HEK293 (cell line): ENCODE measurements around the gene TRIM8.

Experiments
- CTCF ChIA-PET: fragments of 350-600 bp; formaldehyde crosslinking; extraction: SDS; loops from one replicate; lab custom pipeline; 2021; ENCODE audit warnings: antibody characterized with exemption; lab: Yijun Ruan, JAX
- POLR2A ChIA-PET: fragments of 300-600 bp; formaldehyde crosslinking; extraction: SDS; loops from one replicate; lab custom pipeline; 2020; ENCODE audit warnings: antibody characterized with exemption, inconsistent platforms; lab: Yijun Ruan, JAX
- H3K27ac ChIP-seq: fragments of 200-500 bp; sonication (Bioruptor generic); 2 replicates; pipeline ENCODE4 v1.5.1; 2014; ENCODE audit warnings: low read depth, low read length, control low read depth, inconsistent platforms; ENCODE audit errors: extremely low read depth
- H3K36me3 ChIP-seq, 2 experiments: fragments of 200-500 bp in 1 of 2; sonication (Bioruptor generic) in 1 of 2; 1 replicate in 1 of 2; 2 replicates in 1 of 2; pipeline ENCODE4 v1.5.1; 2014 to 2017; ENCODE audit warnings: inconsistent platforms in 2 of 2, low read length in 2 of 2; ENCODE audit not compliant: control insufficient read depth in 2 of 2, insufficient read depth in 1 of 2
- H3K4me1 ChIP-seq: fragments of 200-500 bp; sonication (Bioruptor generic); 2 replicates; pipeline ENCODE4 v1.5.1; 2014; ENCODE audit warnings: mild to moderate bottlenecking, low read length, inconsistent platforms; ENCODE audit not compliant: control insufficient read depth, insufficient read depth
- H3K4me3 ChIP-seq: 2 replicates; pipeline ENCODE4 v1.5.1; 2011; ENCODE audit warnings: low read depth, mild to moderate bottlenecking, control low read depth, low read length, moderate library complexity
- H3K9me3 ChIP-seq: fragments of 200-500 bp; sonication (Bioruptor generic); 2 replicates; pipeline ENCODE4 v1.5.1; 2014; ENCODE audit warnings: low read depth, low read length, inconsistent platforms; ENCODE audit not compliant: control insufficient read depth, insufficient read depth
- GLIS1 ChIP-seq: fragments of 450-650 bp; formaldehyde crosslinking; IDR thresholded peaks from 2 replicates; pipeline ENCODE4 v1.5.1; 2016; ENCODE audit warnings: missing biosample characterization, missing genetic modification characterization
- KLF1 ChIP-seq: fragments of 450-650 bp; formaldehyde crosslinking; IDR thresholded peaks from 2 replicates; pipeline ENCODE4 v1.5.1; 2016; ENCODE audit warnings: missing biosample characterization, missing genetic modification characterization
- MZF1 ChIP-seq: fragments of 450-650 bp; formaldehyde crosslinking; IDR thresholded peaks from 2 replicates; pipeline ENCODE4 v1.5.1; 2017; ENCODE audit warnings: missing biosample characterization, missing genetic modification characterization, borderline replicate concordance
- RBAK ChIP-seq: fragments of 450-650 bp; formaldehyde crosslinking; IDR thresholded peaks from 2 replicates; pipeline ENCODE4 v1.5.1; 2016; ENCODE audit warnings: missing biosample characterization, missing genetic modification characterization
- SCRT1 ChIP-seq: fragments of 450-650 bp; formaldehyde crosslinking; IDR thresholded peaks from 2 replicates; pipeline ENCODE4 v1.5.1; 2016; ENCODE audit warnings: missing biosample characterization, missing genetic modification characterization, borderline replicate concordance
- TCF7L2 ChIP-seq: IDR thresholded peaks from 2 replicates; pipeline ENCODE4 v1.6.1; 2011; ENCODE audit warnings: low read depth, mild to moderate bottlenecking, inconsistent platforms, low read length, moderate library complexity, borderline replicate concordance
- ZBTB8A ChIP-seq: fragments of 450-650 bp; formaldehyde crosslinking; IDR thresholded peaks from 2 replicates; pipeline ENCODE4 v1.5.1; 2016; ENCODE audit warnings: missing biosample characterization, missing genetic modification characterization
- ZFHX2 ChIP-seq: fragments of 450-650 bp; formaldehyde crosslinking; conservative IDR thresholded peaks from 2 replicates; pipeline ENCODE4 v1.5.1; 2016; ENCODE audit warnings: missing biosample characterization, missing genetic modification characterization
- ZIC2 ChIP-seq: fragments of 450-650 bp; formaldehyde crosslinking; IDR thresholded peaks from 2 replicates; pipeline ENCODE4 v1.5.1; 2016; ENCODE audit warnings: missing biosample characterization, missing genetic modification characterization
- ZNF350 ChIP-seq: fragments of 450-650 bp; formaldehyde crosslinking; IDR thresholded peaks from 2 replicates; pipeline ENCODE4 v1.5.0; 2017; ENCODE audit warnings: missing biosample characterization, mild to moderate bottlenecking, missing genetic modification characterization
- ZNF558 ChIP-seq: fragments of 450-650 bp; formaldehyde crosslinking; IDR thresholded peaks from 2 replicates; pipeline ENCODE4 v1.5.1; 2016; ENCODE audit warnings: missing biosample characterization, missing genetic modification characterization
- ZNF76 ChIP-seq: fragments of 450-650 bp; formaldehyde crosslinking; IDR thresholded peaks from 2 replicates; pipeline ENCODE4; 2016; ENCODE audit warnings: low read depth, missing biosample characterization, missing genetic modification characterization, borderline replicate concordance
- ZNF777 ChIP-seq: fragments of 450-650 bp; formaldehyde crosslinking; IDR thresholded peaks from 2 replicates; pipeline ENCODE4 v1.5.1; 2017; ENCODE audit warnings: missing biosample characterization, missing genetic modification characterization, borderline replicate concordance
- ZNF791 ChIP-seq: fragments of 450-650 bp; formaldehyde crosslinking; IDR thresholded peaks from 2 replicates; pipeline ENCODE4 v1.5.1; 2016; ENCODE audit warnings: missing biosample characterization, missing genetic modification characterization
- ZSCAN30 ChIP-seq: fragments of 450-650 bp; IDR thresholded peaks from 2 replicates; pipeline ENCODE4 v1.5.1; 2018; ENCODE audit warnings: missing biosample characterization, mild to moderate bottlenecking, missing genetic modification characterization, moderate library complexity
- TF ChIP-seq, protein P1 (sequence below): fragments of 450-650 bp; formaldehyde crosslinking; IDR thresholded peaks from 2 replicates; pipeline ENCODE4 v1.5.1; 2016; ENCODE audit warnings: missing biosample characterization, missing genetic modification characterization
- TF ChIP-seq, protein P2 (sequence below): fragments of 450-650 bp; formaldehyde crosslinking; IDR thresholded peaks from 2 replicates; pipeline ENCODE4 v1.5.1; 2016; ENCODE audit warnings: missing biosample characterization, missing genetic modification characterization
- TF ChIP-seq, protein P3 (sequence below): fragments of 450-650 bp; formaldehyde crosslinking; IDR thresholded peaks from 2 replicates; pipeline ENCODE4 v1.5.1; 2016; ENCODE audit warnings: missing biosample characterization, missing genetic modification characterization
- TF ChIP-seq, protein P4 (sequence below): fragments of 450-650 bp; formaldehyde crosslinking; IDR thresholded peaks from 2 replicates; pipeline ENCODE4 v1.5.1; 2016; ENCODE audit warnings: missing biosample characterization, missing genetic modification characterization
- TF ChIP-seq, protein P5 (sequence below): fragments of 450-650 bp; formaldehyde crosslinking; IDR thresholded peaks from 2 replicates; pipeline ENCODE4 v1.5.0; 2017; ENCODE audit warnings: missing biosample characterization, missing genetic modification characterization, borderline replicate concordance
- TF ChIP-seq, protein P6 (sequence below): fragments of 450-650 bp; formaldehyde crosslinking; IDR thresholded peaks from 2 replicates; pipeline ENCODE4 v1.5.1; 2016; ENCODE audit warnings: missing biosample characterization, missing genetic modification characterization

TRIM8 gene

DNA sequence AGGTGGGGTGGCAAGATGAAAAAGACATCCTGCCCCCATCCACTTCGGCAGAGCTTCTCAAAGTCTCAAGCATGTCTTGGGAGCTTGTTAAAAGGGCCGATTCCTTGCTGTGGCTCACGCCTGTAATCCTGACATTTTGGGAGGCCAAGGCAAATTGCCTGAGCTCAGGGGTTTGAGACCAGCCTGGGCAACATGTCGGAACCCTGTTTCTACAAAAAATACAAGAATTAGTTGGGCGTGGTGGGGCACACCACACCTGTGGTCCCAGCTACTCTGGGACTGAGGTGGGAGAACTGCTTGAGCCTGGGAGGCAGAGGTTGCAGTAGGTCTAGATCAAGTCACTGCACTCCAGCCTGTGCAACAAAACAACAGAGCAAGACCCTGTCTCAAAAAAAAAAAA lies 14.5 kb downstream of the TRIM8 start:
- Histone ChIP-seq H3K4me3 (no peak overlapping the region), H3K27ac (no peak overlapping the region), H3K36me3 (peaks cover 0 to 43% of the 10 kb centered on the region in 2 experiments; a peak in 2 of 3 replicates), H3K4me1 (no peaks in the 10 kb centered on the region), H3K9me3 (no peaks in the 10 kb centered on the region)
- CTCF ChIA-PET: interaction anchor here (0.6 to 1.5 kb wide), 3 partner anchors 12 to 347 kb away, joined by 3 to 4 read pairs (median 3); no protein-coding TSS in a partner anchor
- TF ChIP-seq ZSCAN30 (tag by site-specific recombination) (no peak), MZF1 (tag by site-specific recombination) (no peak), ZNF777 (tag by site-specific recombination) (no peak), ZNF558 (tag by site-specific recombination) (no peak), RBAK (no peak), ZNF76 (tag by site-specific recombination) (no peak), ZNF791 (tag by site-specific recombination) (no peak), ZNF350 (tag by site-specific recombination) (no peak)
- TF ChIP-seq, protein P1, sequence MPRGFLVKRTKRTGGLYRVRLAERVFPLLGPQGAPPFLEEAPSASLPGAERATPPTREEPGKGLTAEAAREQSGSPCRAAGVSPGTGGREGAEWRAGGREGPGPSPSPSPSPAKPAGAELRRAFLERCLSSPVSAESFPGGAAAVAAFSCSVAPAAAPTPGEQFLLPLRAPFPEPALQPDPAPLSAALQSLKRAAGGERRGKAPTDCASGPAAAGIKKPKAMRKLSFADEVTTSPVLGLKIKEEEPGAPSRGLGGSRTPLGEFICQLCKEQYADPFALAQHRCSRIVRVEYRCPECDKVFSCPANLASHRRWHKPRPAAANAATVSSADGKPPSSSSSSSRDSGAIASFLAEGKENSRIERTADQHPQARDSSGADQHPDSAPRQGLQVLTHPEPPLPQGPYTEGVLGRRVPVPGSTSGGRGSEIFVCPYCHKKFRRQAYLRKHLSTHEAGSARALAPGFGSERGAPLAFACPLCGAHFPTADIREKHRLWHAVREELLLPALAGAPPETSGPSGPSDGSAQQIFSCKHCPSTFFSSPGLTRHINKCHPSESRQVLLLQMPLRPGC (tag by site-specific recombination): no peak
- TF ChIP-seq, protein P2, sequence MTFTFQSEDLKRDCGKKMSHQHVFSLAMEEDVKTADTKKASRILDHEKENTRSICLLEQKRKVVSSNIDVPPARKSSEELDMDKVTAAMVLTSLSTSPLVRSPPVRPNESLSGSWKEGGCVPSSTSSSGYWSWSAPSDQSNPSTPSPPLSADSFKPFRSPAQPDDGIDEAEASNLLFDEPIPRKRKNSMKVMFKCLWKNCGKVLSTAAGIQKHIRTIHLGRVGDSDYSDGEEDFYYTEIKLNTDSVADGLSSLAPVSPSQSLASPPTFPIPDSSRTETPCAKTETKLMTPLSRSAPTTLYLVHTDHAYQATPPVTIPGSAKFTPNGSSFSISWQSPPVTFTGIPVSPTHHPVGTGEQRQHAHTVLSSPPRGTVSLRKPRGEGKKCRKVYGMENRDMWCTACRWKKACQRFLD (tag by site-specific recombination): no peak
- POLR2A ChIA-PET: interaction anchor here (0.7 to 1.6 kb wide), 4 partner anchors 8 to 34 kb away, joined by 3 to 11 read pairs (median 6); no protein-coding TSS in a partner anchor

DNA sequence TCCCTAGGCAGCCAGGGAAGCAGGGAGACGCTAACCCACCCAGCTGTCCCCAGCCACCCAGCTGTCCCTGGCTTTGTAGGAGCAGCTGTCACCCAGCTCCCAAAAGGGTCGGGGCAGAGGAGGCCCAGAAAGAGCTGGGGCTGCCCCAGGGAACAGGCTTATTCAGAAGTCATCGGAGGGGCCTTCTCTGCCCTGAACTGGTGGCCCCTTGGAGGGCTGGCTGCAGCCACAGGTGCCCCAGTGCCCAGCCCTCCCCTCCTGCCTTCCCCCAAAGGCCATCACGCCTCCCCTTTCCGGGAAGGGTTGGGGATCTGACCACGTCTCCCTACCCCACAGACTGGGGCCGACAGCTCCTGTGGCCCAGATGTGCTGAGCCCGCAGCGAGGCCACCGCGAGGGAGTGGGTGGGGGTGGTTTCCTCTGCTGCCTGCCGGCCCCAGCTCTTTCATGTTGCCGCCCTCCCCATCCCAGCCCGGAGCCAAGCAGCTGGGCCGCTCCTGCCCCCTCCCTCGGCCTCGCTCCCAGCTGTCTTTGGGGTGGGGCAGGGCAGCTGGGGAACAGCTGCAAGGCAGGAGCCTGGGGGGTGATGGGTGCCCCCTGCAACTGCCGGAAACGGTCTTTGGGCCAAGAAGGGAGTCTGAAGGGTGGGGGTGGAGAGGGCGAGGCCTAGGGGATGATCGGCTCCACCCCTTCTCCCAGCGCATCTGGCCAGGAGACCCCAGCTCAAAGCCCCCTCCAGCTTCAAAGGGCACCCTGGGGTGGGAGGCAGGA lies 16.8 kb downstream of the TRIM8 start:
- H3K36me3 ChIP-seq: peaks cover 0 to 23% of the 10 kb centered on the region in 2 experiments; a peak in 2 of 3 replicates
- no peaks in the 10 kb centered on the region for H3K4me1 ChIP-seq
- no peak overlapping the region for H3K4me3 ChIP-seq
- no peaks in the 10 kb centered on the region for H3K9me3 ChIP-seq
- ChIA-PET CTCF (interaction anchor here (0.6 to 2.0 kb wide), 3 partner anchors 8 to 1083 kb away, joined by 3 to 15 read pairs (median 4); partner anchors contain the start of gene SUFU), POLR2A (interaction anchor here (1.0 to 1.5 kb wide), 2 partner anchors 15 to 53 kb away, joined by 3 to 7 read pairs; partner anchors contain the start of gene ARL3)
- no peak overlapping the region for H3K27ac ChIP-seq
- TF ChIP-seq KLF1 (peak; percentile 87), ZBTB8A (tag by site-specific recombination) (peak; percentile 85), ZFHX2 (tag by site-specific recombination) (peak; percentile 68), SCRT1 (tag by site-specific recombination) (peak; percentile 66), TCF7L2 (peak; percentile 68; the same call in 1 of the 2 replicates), ZIC2 (tag by site-specific recombination) (peak; percentile 76; the same call in 1 of the 2 replicates), GLIS1 (tag by site-specific recombination) (peak; percentile 73)
- TF ChIP-seq, protein P3, sequence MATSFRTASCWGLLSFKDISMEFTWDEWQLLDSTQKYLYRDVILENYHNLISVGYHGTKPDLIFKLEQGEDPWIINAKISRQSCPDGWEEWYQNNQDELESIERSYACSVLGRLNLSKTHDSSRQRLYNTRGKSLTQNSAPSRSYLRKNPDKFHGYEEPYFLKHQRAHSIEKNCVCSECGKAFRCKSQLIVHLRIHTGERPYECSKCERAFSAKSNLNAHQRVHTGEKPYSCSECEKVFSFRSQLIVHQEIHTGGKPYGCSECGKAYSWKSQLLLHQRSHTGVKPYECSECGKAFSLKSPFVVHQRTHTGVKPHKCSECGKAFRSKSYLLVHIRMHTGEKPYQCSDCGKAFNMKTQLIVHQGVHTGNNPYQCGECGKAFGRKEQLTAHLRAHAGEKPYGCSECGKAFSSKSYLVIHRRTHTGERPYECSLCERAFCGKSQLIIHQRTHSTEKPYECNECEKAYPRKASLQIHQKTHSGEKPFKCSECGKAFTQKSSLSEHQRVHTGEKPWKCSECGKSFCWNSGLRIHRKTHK (tag by site-specific recombination): no peak
- TF ChIP-seq, protein P4, sequence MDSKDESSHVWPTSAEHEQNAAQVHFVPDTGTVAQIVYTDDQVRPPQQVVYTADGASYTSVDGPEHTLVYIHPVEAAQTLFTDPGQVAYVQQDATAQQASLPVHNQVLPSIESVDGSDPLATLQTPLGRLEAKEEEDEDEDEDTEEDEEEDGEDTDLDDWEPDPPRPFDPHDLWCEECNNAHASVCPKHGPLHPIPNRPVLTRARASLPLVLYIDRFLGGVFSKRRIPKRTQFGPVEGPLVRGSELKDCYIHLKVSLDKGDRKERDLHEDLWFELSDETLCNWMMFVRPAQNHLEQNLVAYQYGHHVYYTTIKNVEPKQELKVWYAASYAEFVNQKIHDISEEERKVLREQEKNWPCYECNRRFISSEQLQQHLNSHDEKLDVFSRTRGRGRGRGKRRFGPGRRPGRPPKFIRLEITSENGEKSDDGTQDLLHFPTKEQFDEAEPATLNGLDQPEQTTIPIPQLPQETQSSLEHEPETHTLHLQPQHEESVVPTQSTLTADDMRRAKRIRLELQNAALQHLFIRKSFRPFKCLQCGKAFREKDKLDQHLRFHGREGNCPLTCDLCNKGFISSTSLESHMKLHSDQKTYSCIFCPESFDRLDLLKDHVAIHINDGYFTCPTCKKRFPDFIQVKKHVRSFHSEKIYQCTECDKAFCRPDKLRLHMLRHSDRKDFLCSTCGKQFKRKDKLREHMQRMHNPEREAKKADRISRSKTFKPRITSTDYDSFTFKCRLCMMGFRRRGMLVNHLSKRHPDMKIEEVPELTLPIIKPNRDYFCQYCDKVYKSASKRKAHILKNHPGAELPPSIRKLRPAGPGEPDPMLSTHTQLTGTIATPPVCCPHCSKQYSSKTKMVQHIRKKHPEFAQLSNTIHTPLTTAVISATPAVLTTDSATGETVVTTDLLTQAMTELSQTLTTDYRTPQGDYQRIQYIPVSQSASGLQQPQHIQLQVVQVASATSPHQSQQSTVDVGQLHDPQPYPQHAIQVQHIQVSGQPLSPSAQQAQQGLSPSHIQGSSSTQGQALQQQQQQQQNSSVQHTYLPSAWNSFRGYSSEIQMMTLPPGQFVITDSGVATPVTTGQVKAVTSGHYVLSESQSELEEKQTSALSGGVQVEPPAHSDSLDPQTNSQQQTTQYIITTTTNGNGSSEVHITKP: no peak
- TF ChIP-seq, protein P5, sequence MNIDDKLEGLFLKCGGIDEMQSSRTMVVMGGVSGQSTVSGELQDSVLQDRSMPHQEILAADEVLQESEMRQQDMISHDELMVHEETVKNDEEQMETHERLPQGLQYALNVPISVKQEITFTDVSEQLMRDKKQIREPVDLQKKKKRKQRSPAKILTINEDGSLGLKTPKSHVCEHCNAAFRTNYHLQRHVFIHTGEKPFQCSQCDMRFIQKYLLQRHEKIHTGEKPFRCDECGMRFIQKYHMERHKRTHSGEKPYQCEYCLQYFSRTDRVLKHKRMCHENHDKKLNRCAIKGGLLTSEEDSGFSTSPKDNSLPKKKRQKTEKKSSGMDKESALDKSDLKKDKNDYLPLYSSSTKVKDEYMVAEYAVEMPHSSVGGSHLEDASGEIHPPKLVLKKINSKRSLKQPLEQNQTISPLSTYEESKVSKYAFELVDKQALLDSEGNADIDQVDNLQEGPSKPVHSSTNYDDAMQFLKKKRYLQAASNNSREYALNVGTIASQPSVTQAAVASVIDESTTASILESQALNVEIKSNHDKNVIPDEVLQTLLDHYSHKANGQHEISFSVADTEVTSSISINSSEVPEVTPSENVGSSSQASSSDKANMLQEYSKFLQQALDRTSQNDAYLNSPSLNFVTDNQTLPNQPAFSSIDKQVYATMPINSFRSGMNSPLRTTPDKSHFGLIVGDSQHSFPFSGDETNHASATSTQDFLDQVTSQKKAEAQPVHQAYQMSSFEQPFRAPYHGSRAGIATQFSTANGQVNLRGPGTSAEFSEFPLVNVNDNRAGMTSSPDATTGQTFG (tag by site-specific recombination): no peak
- TF ChIP-seq, protein P6, sequence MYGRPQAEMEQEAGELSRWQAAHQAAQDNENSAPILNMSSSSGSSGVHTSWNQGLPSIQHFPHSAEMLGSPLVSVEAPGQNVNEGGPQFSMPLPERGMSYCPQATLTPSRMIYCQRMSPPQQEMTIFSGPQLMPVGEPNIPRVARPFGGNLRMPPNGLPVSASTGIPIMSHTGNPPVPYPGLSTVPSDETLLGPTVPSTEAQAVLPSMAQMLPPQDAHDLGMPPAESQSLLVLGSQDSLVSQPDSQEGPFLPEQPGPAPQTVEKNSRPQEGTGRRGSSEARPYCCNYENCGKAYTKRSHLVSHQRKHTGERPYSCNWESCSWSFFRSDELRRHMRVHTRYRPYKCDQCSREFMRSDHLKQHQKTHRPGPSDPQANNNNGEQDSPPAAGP: peak; percentile 89
